Measurements from ENCODE around the gene IFI6.

GRCh38 chr1:27622828-27623227 lies 49.2 kb downstream of the IFI6 start:
- TF ChIP-seq POLR2A (IDR thresholded peaks at IDR 0.05) (no peak), CTCF (IDR thresholded peaks at IDR 0.05) (no peak)

Measured in testis (tissue), 2 donors.